Measurements from ENCODE around the gene EPS8. TPM values are rescaled to one million over a fixed set of nuclear protein-coding genes. Genes with fewer than 3 reads are reported as not detected.

The EPS8 gene
- total RNA-seq, 1 experiment from 2014 or later, result 7.5 TPM

- Mint-ChIP-seq H3K36me3 (no peaks in the 10 kb centered on the region), H3K4me3 (no peak overlapping the region), H3K4me1 (peaks cover 5% of the 10 kb centered on the region), H3K27ac (no peak overlapping the region), H3K27me3 (ENCODE audit: low read depth) (no peaks in the 10 kb centered on the region), H3K9me3 (no peaks in the 10 kb centered on the region)
- DNase-seq (ENCODE audit: low spot score), result no peak
- CTCF ChIA-PET, result no interaction called here
- ATAC-seq, result no peak
- TF ChIP-seq ARID4B (CRISPR knock-in tag; IDR thresholded peaks at IDR 0.05; ENCODE audit: borderline replicate concordance), result no peak
- no peak for TF ChIP-seq KAT7 (CRISPR knock-in tag; IDR thresholded peaks at IDR 0.05; ENCODE audit: borderline replicate concordance)
- TF ChIP-seq GABPB1 (CRISPR knock-in tag; IDR thresholded peaks at IDR 0.05), result no peak
- TF ChIP-seq ZBTB21 (CRISPR knock-in tag; IDR thresholded peaks at IDR 0.05; ENCODE audit: borderline replicate concordance), result no peak
- no peak for TF ChIP-seq SMAD4 (CRISPR knock-in tag; IDR thresholded peaks at IDR 0.05)
- no peak for TF ChIP-seq ZNF317 (CRISPR knock-in tag; IDR thresholded peaks at IDR 0.05; ENCODE audit: borderline replicate concordance, low read depth)
- no peak for TF ChIP-seq NR1H2 (CRISPR knock-in tag; IDR thresholded peaks at IDR 0.05)
- TF ChIP-seq MLX (CRISPR knock-in tag; IDR thresholded peaks at IDR 0.05), result no peak
- no peak for TF ChIP-seq USF2 (CRISPR knock-in tag; IDR thresholded peaks at IDR 0.05)
- TF ChIP-seq MAX (CRISPR knock-in tag; IDR thresholded peaks at IDR 0.05), result no peak
- no peak for TF ChIP-seq SOX15 (CRISPR knock-in tag; IDR thresholded peaks at IDR 0.05)
- TF ChIP-seq NFE2L1 (CRISPR knock-in tag; IDR thresholded peaks at IDR 0.05), result no peak
- TF ChIP-seq ZNF423 (CRISPR knock-in tag; IDR thresholded peaks at IDR 0.05), result no peak
- no peak for TF ChIP-seq ZNF425 (CRISPR knock-in tag; conservative IDR thresholded peaks at IDR 0.05)
- no peak for TF ChIP-seq GRHL2 (CRISPR knock-in tag; IDR thresholded peaks at IDR 0.05; ENCODE audit: insufficient replicate concordance, severe bottlenecking)
- TF ChIP-seq TP53 (CRISPR knock-in tag; IDR thresholded peaks at IDR 0.05), result no peak
- no peak for TF ChIP-seq AR (CRISPR knock-in tag; IDR thresholded peaks at IDR 0.05)
- no peak for TF ChIP-seq PREB (CRISPR knock-in tag; IDR thresholded peaks at IDR 0.05; ENCODE audit: borderline replicate concordance)
- no peak for TF ChIP-seq SMAD3 (CRISPR knock-in tag; IDR thresholded peaks at IDR 0.05; ENCODE audit: borderline replicate concordance)
- TF ChIP-seq E2F1 (CRISPR knock-in tag; IDR thresholded peaks at IDR 0.05), result no peak
- POLR2A ChIA-PET, result interaction anchor here (0.7 kb wide), 1 partner anchor 127 kb away, joined by 6 read pairs; no protein-coding TSS in a partner anchor
Observed at GRCh38 chr12:15662303-15662980, 126.7 kb downstream of the EPS8 start.
